IPS DF 19.7 (cell line): ENCODE data around the gene FADS3.

Experiments
- DNase-seq: peaks from one replicate; pipeline ENCODE4 v3.0.0-alpha.2; 2013; ENCODE audit warnings: low read depth, low spot score

Gene FADS3

GRCh38 chr11:61891331-61892084, at the start of gene FADS3:
Gene FADS3, minus strand, starts transcription at chr11:61891545. Its CDS starts 164 bp downstream, at chr11:61891381.
- no peak for DNase-seq

GRCh38 chr11:61940466-61940865, 49.1 kb upstream of the FADS3 start:
- no peak for DNase-seq

GRCh38 chr11:61935861-61936260, 44.5 kb upstream of the FADS3 start:
- no peak for DNase-seq

GRCh38 chr11:61930933-61931332, 39.6 kb upstream of the FADS3 start:
- DNase-seq = no peak

GRCh38 chr11:61928606-61929005, 37.3 kb upstream of the FADS3 start:
- DNase-seq = no peak

GRCh38 chr11:61927501-61927900, 36.2 kb upstream of the FADS3 start:
- DNase-seq = no peak

- DNase-seq = no peak
These were observed 34.9 kb upstream of the FADS3 start for GRCh38 chr11:61926235-61926634.

- no peak for DNase-seq
These were observed 34.4 kb upstream of the FADS3 start for GRCh38 chr11:61925736-61926135.

- DNase-seq = no peak
These were observed 32.7 kb upstream of the FADS3 start for GRCh38 chr11:61924064-61924455.

- DNase-seq = no peak
These were observed 32.1 kb upstream of the FADS3 start for GRCh38 chr11:61923166-61924063.

GRCh38 chr11:61922539-61922938, 31.2 kb upstream of the FADS3 start:
- DNase-seq = no peak

- no peak for DNase-seq
These were observed 30.1 kb upstream of the FADS3 start for GRCh38 chr11:61921446-61921845.

- DNase-seq = no peak
These were observed 28.6 kb upstream of the FADS3 start for GRCh38 chr11:61919705-61920631.

GRCh38 chr11:61918938-61919704, 27.8 kb upstream of the FADS3 start:
- no peak for DNase-seq

- DNase-seq = no peak
These were observed 27.0 kb upstream of the FADS3 start for GRCh38 chr11:61918251-61918937.

- DNase-seq = no peak
These were observed 26.2 kb upstream of the FADS3 start, which contains the start of gene RAB3IL1 for GRCh38 chr11:61917334-61918109. Gene RAB3IL1, minus strand, starts transcription at chr11:61917566. Its CDS starts 199 bp downstream, at chr11:61917367.

GRCh38 chr11:61916737-61917333, 25.5 kb upstream of the FADS3 start:
- no peak for DNase-seq

GRCh38 chr11:61914471-61915171, 23.3 kb upstream of the FADS3 start:
- no peak for DNase-seq
